ENCODE measurements around the gene CPEB3. TPM values are rescaled to one million over a fixed set of nuclear protein-coding genes. Genes with fewer than 3 reads are reported as not detected.

CPEB3 gene
- total RNA-seq, 1 donor from 2014 or later, result 13.6 TPM

- H3K4me1 ChIP-seq, result peaks cover 36% of the 10 kb centered on the region
- no peak overlapping the region for H3K4me3 ChIP-seq
- intact Hi-C loops (cut with micrococcal nuclease), result loop anchor here (10.0 kb wide), 2 partner anchors 213 to 343 kb away; partner anchors contain the start of genes CPEB3 and MARCHF5
- H3K36me3 ChIP-seq, result peaks cover 32% of the 10 kb centered on the region
- TF ChIP-seq CTCF (IDR thresholded peaks at IDR 0.05; ENCODE audit: borderline replicate concordance), result no peak
- DNase-seq, result no peak
- no peak overlapping the region for H3K27ac ChIP-seq (replicated peaks)
- no peaks in the 10 kb centered on the region for H3K9me3 ChIP-seq (replicated peaks)
- H3K27me3 ChIP-seq (ENCODE audit: low read depth), result no peaks in the 10 kb centered on the region
These were observed 209.2 kb downstream of the CPEB3 start for GRCh38 chr10:92081641-92082040.

- TF ChIP-seq CTCF (IDR thresholded peaks at IDR 0.05; ENCODE audit: borderline replicate concordance), result no peak
- Histone ChIP-seq H3K27ac (replicated peaks) (no peak overlapping the region), H3K36me3 (peaks cover 32% of the 10 kb centered on the region), H3K4me3 (no peak overlapping the region), H3K27me3 (ENCODE audit: low read depth) (no peaks in the 10 kb centered on the region), H3K9me3 (replicated peaks) (no peaks in the 10 kb centered on the region), H3K4me1 (peaks cover 25% of the 10 kb centered on the region)
- no peak for DNase-seq
- intact Hi-C loops (cut with micrococcal nuclease), result loop anchor here (10.0 kb wide), 2 partner anchors 215 to 345 kb away; partner anchors contain the start of genes CPEB3 and MARCHF5
These were observed 210.6 kb downstream of the CPEB3 start for GRCh38 chr10:92080244-92080643.

GRCh38 chr10:92079003-92079402 lies 211.9 kb downstream of the CPEB3 start:
- no peak for DNase-seq
- intact Hi-C loops (cut with micrococcal nuclease), result no loop called here
- no peak for TF ChIP-seq CTCF (IDR thresholded peaks at IDR 0.05; ENCODE audit: borderline replicate concordance)
- Histone ChIP-seq H3K4me3 (no peak overlapping the region), H3K4me1 (peaks cover 25% of the 10 kb centered on the region), H3K27me3 (ENCODE audit: low read depth) (no peaks in the 10 kb centered on the region), H3K36me3 (peaks cover 32% of the 10 kb centered on the region), H3K27ac (replicated peaks) (no peak overlapping the region), H3K9me3 (replicated peaks) (no peaks in the 10 kb centered on the region)

GRCh38 chr10:92076722-92077121 lies 214.2 kb downstream of the CPEB3 start:
- intact Hi-C loops (cut with micrococcal nuclease), result no loop called here
- peaks cover 32% of the 10 kb centered on the region for H3K36me3 ChIP-seq
- H3K4me3 ChIP-seq, result no peak overlapping the region
- H3K27ac ChIP-seq (replicated peaks), result no peak overlapping the region
- DNase-seq, result no peak
- peaks cover 7% of the 10 kb centered on the region for H3K4me1 ChIP-seq
- no peaks in the 10 kb centered on the region for H3K9me3 ChIP-seq (replicated peaks)
- no peaks in the 10 kb centered on the region for H3K27me3 ChIP-seq (ENCODE audit: low read depth)
- TF ChIP-seq CTCF (IDR thresholded peaks at IDR 0.05; ENCODE audit: borderline replicate concordance), result no peak

- Histone ChIP-seq H3K9me3 (replicated peaks) (no peaks in the 10 kb centered on the region), H3K4me3 (no peak overlapping the region), H3K27ac (replicated peaks) (no peak overlapping the region), H3K4me1 (peaks cover 7% of the 10 kb centered on the region), H3K36me3 (peaks cover 25% of the 10 kb centered on the region), H3K27me3 (ENCODE audit: low read depth) (no peaks in the 10 kb centered on the region)
- intact Hi-C loops (cut with micrococcal nuclease), result no loop called here
- DNase-seq, result no peak
- no peak for TF ChIP-seq CTCF (IDR thresholded peaks at IDR 0.05; ENCODE audit: borderline replicate concordance)
These were observed 215.0 kb downstream of the CPEB3 start for GRCh38 chr10:92075829-92076228.

Data from left ventricle myocardium inferior (tissue), 1 donor.